Measurements from ENCODE around the gene ERCC1. TPM values are rescaled to one million over a fixed set of nuclear protein-coding genes. Genes with fewer than 3 reads are reported as not detected.

Gene ERCC1
- total RNA-seq, 4 donors from 2014 or later, result 57.5 to 85.2 (median 64.7) TPM

GRCh38 chr19:45368127-45368526, 55.6 kb downstream of the ERCC1 start:
- no peak for TF ChIP-seq CTCF (IDR thresholded peaks at IDR 0.05; ENCODE audit: low read depth)

- TF ChIP-seq CTCF (IDR thresholded peaks at IDR 0.05; ENCODE audit: low read depth), result no peak
Measured at GRCh38 chr19:45364696-45365095, 59.0 kb downstream of the ERCC1 start.

- TF ChIP-seq CTCF (IDR thresholded peaks at IDR 0.05; ENCODE audit: low read depth), result no peak
Measured at GRCh38 chr19:45363861-45364459, 59.8 kb downstream of the ERCC1 start.

- no peak for TF ChIP-seq CTCF (IDR thresholded peaks at IDR 0.05; ENCODE audit: low read depth)
Measured at GRCh38 chr19:45362291-45362690, 61.4 kb downstream of the ERCC1 start.

GRCh38 chr19:45361608-45362007, 62.1 kb downstream of the ERCC1 start:
- TF ChIP-seq CTCF (IDR thresholded peaks at IDR 0.05; ENCODE audit: low read depth), result no peak

- TF ChIP-seq CTCF (IDR thresholded peaks at IDR 0.05; ENCODE audit: low read depth), result no peak
Measured at GRCh38 chr19:45358213-45358792, 65.4 kb downstream of the ERCC1 start.

- no peak for TF ChIP-seq CTCF (IDR thresholded peaks at IDR 0.05; ENCODE audit: low read depth)
Measured at GRCh38 chr19:45357445-45357783, 66.3 kb downstream of the ERCC1 start.

Small RNA genes lying within 50 kb of the gene (small RNA-seq; reads per million reads assigned to genes)
- not detected for gene MIR6088

Other genes with a start within 250 kb of the ERCC1 start
- 10 to 100 TPM in 3 of 4 donors, 1 to 10 TPM in 1; 7.7 to 38.4 (median 26.4) TPM for gene TRAPPC6A, start 245.7 kb downstream of the ERCC1 start, total RNA-seq
- 10 to 100 TPM in 2 of 4 donors, 1 to 10 TPM in 2; 1.3 to 19.2 (median 11.0) TPM for gene BLOC1S3, start 245.1 kb downstream of the ERCC1 start, total RNA-seq
- 1 to 10 TPM in 2 of 4 donors, under 1 TPM in 2; 0.44 to 2.6 (median 0.91) TPM for gene EXOC3L2, start 178.5 kb downstream of the ERCC1 start, total RNA-seq
- 10 to 100 TPM; 10.2 to 26.2 (median 14.4) TPM for gene MARK4, start 172.6 kb downstream of the ERCC1 start, total RNA-seq
- gene CKM, start 101.0 kb downstream of the ERCC1 start, total RNA-seq, result not detected
- not detected for gene KLC3, start 83.2 kb downstream of the ERCC1 start, total RNA-seq
- 10 to 100 TPM in 1 of 4 donors, 1 to 10 TPM in 3; 3.3 to 18.1 (median 8.0) TPM for gene ERCC2, start 53.3 kb downstream of the ERCC1 start, total RNA-seq
- 10 to 100 TPM in 1 of 4 donors, 1 to 10 TPM in 3; 4.0 to 10.7 (median 4.2) TPM for gene PPP1R13L, start 18.8 kb downstream of the ERCC1 start, total RNA-seq
- 1 to 10 TPM; 1.1 to 2.9 (median 1.6) TPM for gene POLR1G, start 17.3 kb downstream of the ERCC1 start, total RNA-seq
- 10 to 100 TPM in 1 of 4 donors, 1 to 10 TPM in 3; 1.8 to 14.5 (median 2.4) TPM for gene FOSB, start 44.1 kb upstream of the ERCC1 start, total RNA-seq
- 10 to 100 TPM in 2 of 4 donors, 1 to 10 TPM in 2; 5.3 to 11.5 (median 9.9) TPM for gene RTN2, start 73.1 kb upstream of the ERCC1 start, total RNA-seq
- gene PPM1N, start 74.5 kb upstream of the ERCC1 start, total RNA-seq, result 1 to 10 TPM in 3 of 4 donors, not detected in 1; 1.3 to 2.0 (median 2.0) TPM
- gene VASP, start 83.6 kb upstream of the ERCC1 start, total RNA-seq, result 10 to 100 TPM; 24.9 to 44.5 (median 40.5) TPM
- 10 to 100 TPM in 1 of 4 donors, 1 to 10 TPM in 3; 2.7 to 11.6 (median 6.4) TPM for gene OPA3, start 160.9 kb upstream of the ERCC1 start, total RNA-seq
- 10 to 100 TPM in 1 of 4 donors, 1 to 10 TPM in 3; 2.0 to 10.4 (median 5.9) TPM for gene GPR4, start 178.3 kb upstream of the ERCC1 start, total RNA-seq
- gene EML2, start 215.5 kb upstream of the ERCC1 start, total RNA-seq, result 10 to 100 TPM in 3 of 4 donors, 1 to 10 TPM in 1; 5.4 to 32.6 (median 20.7) TPM
- gene GIPR, start 244.3 kb upstream of the ERCC1 start, total RNA-seq, result 10 to 100 TPM in 1 of 4 donors, 1 to 10 TPM in 2, under 1 TPM in 1; 0.34 to 20.0 (median 1.4) TPM

Data from subcutaneous adipose tissue (tissue), 4 donors.